Measurements from ENCODE around the gene AP1G2.

AP1G2 gene

GRCh38 chr14:23556700-23557440 lies 10.7 kb downstream of the AP1G2 start:
- no peak for DNase-seq

DNA sequence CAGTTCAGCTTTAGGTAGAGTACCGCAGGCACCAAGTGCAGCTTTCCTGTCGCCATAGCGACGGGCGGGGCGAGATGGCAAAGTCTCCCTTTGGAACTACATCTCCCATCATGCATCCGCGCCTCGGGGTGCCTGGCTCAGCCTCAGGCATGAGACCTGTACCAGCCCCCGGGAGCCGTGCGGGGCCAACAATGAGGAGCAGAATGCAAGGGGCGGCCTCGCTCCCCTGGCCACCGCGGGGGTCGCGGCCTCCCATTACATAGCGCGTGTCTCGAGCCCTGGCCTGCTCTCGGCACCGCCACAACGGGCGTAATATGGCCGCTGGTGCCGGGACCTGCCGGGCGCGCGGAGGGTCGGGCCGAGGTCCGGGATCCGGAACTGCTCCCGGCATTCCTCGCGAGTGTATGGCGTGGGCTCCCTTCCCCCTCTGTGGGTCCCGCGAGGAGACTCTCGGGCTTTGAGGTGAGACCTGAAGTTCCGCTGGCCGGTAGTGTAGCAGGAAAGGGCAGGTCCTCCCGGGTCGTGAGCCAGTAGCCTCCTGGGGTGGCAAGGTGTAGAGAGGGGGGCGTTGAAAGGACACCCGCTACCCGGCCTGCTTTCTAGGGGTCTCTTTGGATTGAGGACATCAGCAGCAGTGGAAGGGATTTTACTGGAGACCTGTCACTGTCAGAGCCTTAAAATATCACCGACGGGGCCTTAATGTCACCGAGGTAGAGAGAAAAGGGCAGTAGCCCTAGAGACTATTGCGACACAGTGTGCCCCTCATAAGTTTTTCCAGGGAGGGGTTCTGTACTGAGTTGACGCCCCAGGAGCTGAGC lies 11.5 kb downstream of the AP1G2 start, which contains the start of gene THTPA:
Gene THTPA, plus strand, starts transcription at position 390 of the 818 bp plus-strand sequence. CDS start 487 bp downstream, outside the sequence.
- DNase-seq, result peak; percentile 95

DNA sequence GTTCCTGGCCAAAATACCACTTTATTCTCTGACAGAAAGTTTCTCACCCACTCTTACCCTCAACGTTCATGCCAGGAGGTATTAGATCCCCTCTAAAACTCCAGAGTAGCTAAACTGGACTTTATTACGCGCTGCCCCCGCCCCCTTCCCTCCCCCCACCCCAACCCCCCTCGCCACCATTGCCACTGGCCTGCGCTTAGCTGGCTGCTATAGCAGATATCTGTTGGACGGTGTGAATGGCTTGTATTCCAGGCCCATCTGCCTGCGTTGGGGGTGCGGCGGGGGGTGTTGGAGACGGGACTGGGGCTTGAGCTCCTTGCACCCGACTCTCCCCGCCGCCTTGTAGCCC lies 12.1 kb downstream of the AP1G2 start:
- no peak for DNase-seq

GRCh38 chr14:23551266-23552028 lies 16.1 kb downstream of the AP1G2 start, which contains the start of gene ZFHX2:
ZFHX2 (minus strand) TSS chr14:23551765; CDS start chr14:23535325, 16,440 bp downstream.
- DNase-seq, result peak; percentile 85

DNA sequence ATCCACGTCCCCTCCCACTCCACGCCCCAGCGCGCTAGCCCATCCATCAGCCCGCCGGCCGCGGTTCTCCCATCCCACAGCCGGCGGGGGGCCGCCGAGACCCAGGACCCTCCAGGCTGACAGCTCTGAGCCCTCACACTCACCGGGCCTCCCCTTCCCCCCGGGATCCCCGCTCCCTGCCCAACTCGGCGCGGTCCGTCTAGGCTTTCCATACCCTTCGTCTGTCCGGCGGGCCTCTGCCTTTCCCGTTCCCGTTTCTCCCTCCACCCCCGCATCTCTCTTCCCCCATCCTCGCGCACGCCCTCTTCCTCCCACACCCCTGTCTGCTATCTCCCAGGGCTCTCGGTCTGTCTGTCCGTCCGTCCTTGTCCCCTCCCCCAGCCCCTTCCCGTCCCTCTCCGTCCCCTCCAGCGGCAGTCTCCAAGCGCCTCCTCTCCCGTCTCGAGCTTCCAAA lies 16.8 kb downstream of the AP1G2 start:
- no peak for DNase-seq

DNA sequence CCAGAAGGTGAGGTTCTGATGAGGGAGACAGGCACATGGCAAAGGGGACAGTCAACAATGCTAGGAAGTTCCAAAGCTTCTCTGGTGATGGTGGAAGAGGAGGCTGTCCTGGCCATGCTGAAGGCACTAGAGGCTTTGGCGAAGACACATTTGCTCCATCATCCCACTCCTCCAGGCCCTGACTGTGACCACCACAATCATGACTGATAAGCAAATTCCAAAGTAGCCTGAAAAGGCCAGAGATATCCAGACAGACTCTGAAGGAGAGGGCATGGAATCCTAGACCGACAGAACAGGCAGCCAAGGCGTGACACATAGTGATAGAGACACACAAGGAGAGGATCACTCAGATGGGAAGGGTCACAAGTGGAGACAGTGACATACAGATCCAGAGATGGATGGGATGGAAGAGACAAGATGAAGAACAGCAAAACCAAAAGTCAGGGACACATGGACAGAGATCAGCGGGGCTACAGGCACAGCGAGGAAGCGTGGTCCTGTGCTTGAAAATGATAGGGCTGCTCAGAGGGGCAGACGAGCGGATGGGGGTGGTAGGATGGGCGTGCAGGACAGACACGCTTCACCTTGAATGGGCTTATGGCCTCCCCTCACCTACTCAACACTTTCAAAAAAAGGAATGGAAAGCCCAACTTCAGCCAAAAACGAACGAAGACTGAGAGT lies 17.3 kb downstream of the AP1G2 start:
- DNase-seq, result no peak

- no peak for DNase-seq
Measured at GRCh38 chr14:23548351-23549318, 19.0 kb downstream of the AP1G2 start.

- no peak for DNase-seq
Measured at GRCh38 chr14:23547924-23548323, 19.7 kb downstream of the AP1G2 start.

DNA sequence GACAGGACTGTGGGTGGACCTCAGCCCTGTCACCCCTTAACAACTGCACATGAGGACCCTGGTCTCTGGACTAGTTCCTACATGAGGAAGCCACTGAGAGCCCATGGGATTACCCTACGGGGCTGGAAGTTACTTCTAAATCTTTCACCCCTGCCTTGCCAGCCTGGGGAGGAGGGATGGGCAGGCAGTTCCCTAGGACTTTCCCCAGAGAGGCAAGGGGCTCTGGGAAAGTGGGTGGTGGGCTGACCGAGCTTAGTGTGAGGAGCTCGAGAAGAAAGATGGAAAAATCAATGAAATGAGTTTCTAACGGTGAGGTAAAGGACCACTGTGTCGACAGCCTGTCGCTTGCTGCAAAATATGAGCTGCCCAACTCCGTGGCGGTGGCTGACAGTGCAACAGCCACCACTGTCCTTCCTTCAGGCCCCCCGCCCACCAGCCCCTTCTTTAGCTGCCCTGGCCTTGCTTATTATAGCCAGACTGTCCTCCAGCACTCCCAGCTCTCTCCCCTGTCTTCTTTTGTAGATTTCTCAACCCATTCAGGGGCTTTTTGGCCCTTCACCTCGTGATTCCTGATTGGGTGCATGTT lies 21.0 kb downstream of the AP1G2 start:
- DNase-seq, result no peak

- no peak for DNase-seq
Measured at GRCh38 chr14:23545740-23546365, 21.7 kb downstream of the AP1G2 start.

GRCh38 chr14:23544511-23545447 lies 22.8 kb downstream of the AP1G2 start:
- no peak for DNase-seq

- no peak for DNase-seq
Measured at GRCh38 chr14:23543403-23543802, 24.2 kb downstream of the AP1G2 start.

DNA sequence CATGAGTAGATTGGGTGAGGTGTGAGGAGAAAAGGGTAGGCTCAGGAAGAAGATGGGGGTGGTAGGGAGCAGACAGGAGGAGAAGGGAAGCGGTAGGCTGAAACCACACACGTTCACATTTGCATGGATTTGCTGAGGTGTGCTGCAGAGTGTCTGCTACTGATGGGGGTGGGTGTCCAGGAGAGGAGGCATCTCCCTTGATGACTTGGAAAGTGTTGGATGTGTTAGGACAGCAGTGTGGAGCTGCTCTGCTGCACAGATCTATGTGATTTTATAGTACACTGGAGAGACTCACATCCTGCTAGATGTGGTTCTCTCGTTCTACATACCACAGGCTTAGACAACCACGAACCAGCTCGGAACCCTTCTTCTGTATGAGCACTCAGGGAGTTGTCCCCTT lies 25.3 kb downstream of the AP1G2 start:
- DNase-seq, result no peak

DNA sequence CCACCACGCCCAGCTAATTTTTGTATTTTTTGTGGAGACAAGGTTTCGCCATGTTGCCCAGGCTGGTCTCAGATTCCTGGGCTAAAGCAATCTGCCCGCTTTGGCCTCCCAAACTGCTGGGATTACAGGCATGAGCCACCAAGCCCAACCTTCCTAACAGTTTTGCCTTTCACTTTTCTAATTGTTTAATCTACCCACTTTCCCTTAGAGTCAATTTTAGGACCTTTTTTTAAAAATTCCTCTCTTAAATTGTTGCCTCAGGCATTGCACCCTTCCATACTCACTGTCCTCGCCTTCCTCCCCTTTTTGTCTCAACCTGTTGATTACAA lies 27.5 kb downstream of the AP1G2 start:
- DNase-seq, result no peak

DNA sequence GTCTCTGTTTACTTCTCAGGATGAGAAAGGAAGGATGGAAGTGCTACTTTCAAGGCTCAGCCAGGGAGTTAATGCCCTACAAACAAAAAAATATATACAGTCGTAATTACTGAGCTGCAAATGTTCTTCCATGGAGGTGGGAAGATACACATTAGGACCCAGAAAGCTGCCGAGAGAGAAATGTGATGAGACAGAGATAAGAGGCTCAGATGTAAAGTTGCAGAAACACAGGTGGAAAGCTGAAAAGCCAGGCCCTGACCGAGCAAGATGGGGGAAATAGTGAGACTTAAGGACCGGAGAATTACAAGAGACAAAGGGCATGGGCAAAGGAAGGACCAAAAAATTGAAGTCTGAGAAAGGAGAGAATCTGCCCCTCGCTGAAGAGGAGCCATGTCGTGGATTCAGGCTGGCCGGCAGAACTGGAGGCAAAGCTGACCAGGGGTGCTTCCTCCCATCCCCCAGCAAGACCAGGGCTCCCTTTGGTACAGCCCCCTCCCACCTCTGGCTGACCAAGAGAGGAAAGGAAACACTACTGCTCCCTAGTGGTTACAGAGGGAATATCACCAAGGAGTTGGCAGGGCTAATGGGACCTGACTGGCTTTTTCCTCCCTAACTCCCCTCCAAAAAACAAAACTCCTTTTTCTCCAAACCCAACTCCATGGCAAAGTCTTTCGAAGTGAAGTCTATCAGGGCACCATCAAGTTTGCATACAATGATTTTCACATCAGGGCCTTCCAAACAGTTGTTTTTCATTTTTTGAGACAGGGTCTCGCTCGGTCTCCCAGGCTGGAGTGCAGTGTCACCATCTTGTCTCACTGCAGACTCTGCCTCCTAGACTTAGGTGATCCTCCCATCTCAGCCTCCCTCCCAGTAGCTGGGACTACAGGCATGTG lies 28.1 kb downstream of the AP1G2 start:
- peak; percentile 61 for DNase-seq

GRCh38 chr14:23538785-23539184 lies 28.8 kb downstream of the AP1G2 start:
- no peak for DNase-seq

DNA sequence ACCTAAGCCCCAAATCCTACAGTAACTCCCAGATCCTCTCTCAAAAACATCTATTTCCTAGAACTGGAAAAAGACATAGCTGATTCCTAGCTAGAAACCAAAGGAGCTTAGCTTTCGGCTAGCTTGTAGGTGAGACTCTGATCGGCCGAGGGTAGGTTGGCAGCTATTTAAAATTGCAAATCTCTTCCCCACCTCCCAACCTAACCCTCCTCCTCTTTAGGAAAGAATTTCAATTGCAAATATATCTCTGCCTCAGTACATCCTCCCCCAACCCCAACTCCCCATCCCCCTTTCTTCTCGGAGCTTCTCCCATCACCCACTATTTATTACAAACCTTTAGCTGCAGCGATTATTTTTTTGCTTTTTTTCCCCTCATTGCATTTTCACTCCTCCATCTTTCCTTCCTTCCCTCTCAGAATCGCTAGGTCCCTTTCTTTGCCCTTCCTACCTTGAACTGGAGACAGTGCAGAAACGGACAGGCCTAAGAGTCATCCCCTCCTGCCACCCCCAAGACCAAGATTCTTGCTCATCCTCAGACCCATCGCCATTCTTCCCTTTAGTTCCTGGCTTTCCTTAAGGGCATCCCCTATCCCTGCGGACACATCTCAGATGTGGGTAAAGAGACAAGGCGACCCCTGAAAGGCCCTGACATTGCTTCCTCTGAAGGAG lies 29.4 kb downstream of the AP1G2 start:
- DNase-seq, result no peak

All from activated CD4-positive, alpha-beta T cell treated with anti-CD3 and anti-CD28 coated beads, Interleukin-2, amount 50 U/mL, for 16 hours (primary cell).